IMR-90 (cell line): ENCODE results near the gene SMC1B. TPM values are rescaled to one million over a fixed set of nuclear protein-coding genes. Genes with fewer than 3 reads are reported as not detected.

Experiments
- ATAC-seq: fragments of 200-7000 bp; cut with Tn5 transposase; 2 replicates; pipeline ENCODE4 v1.9.1; 2020; ENCODE audit warnings: low read depth, mild to moderate bottlenecking, moderate library complexity
- BruUV-seq: library from RNA; stranded (reverse); fragments of 400-500 nt; replicated peaks from 2 replicates; lab custom pipeline; 2021; lab: Mats Ljungman, UMichigan
- CTCF ChIA-PET: fragments of 300-600 bp; formaldehyde crosslinking; extraction: SDS; loops from one replicate; lab custom pipeline; 2021; ENCODE audit warnings: antibody characterized with exemption; lab: Yijun Ruan, JAX
- POLR2A ChIA-PET: fragments of 300-600 bp; sonication (Branson Sonifier 250); formaldehyde crosslinking; loops from one replicate; lab custom pipeline; 2022; ENCODE audit warnings: antibody characterized with exemption; ENCODE audit not compliant: unreplicated experiment; lab: Charles Lee
- DNase-seq: peaks from one replicate; pipeline ENCODE4 v3.0.0; 2013
- H2AFZ ChIP-seq: replicated peaks from 2 replicates; pipeline ENCODE3; 2013; ENCODE audit warnings: low read length, mild to moderate bottlenecking; ENCODE audit not compliant: poor library complexity
- H2AK5ac ChIP-seq: 2 replicates; pipeline ENCODE4 v1.6.1; 2013; ENCODE audit warnings: low read depth, low read length, inconsistent platforms
- H2AK9ac ChIP-seq: replicated peaks from 2 replicates; pipeline ENCODE3; 2013; ENCODE audit warnings: mild to moderate bottlenecking, low read depth, low read length, moderate library complexity; ENCODE audit not compliant: poor library complexity
- H2BK120ac ChIP-seq: 2 replicates; pipeline ENCODE4 v1.6.1; 2013; ENCODE audit warnings: low read depth, low read length, inconsistent platforms
- H2BK15ac ChIP-seq: 3 replicates; pipeline ENCODE4 v1.6.1; 2013; ENCODE audit warnings: low read depth, low read length, inconsistent platforms
- H2BK20ac ChIP-seq: 2 replicates; pipeline ENCODE4 v1.6.1; 2013; ENCODE audit warnings: low read depth, mild to moderate bottlenecking, inconsistent platforms, low read length, moderate library complexity
- H2BK5ac ChIP-seq: 2 replicates; pipeline ENCODE4 v1.6.1; 2013; ENCODE audit warnings: mild to moderate bottlenecking, low read depth, low read length, inconsistent platforms; ENCODE audit not compliant: poor library complexity, severe bottlenecking
- H3K14ac ChIP-seq: replicated peaks from 2 replicates; pipeline ENCODE4 v1.6.1; 2013; ENCODE audit warnings: low read depth, low read length, inconsistent platforms
- H3K18ac ChIP-seq: 2 replicates; pipeline ENCODE4 v1.6.1; 2013; ENCODE audit warnings: low read depth, low read length, control low read depth
- H3K23ac ChIP-seq: 2 replicates; pipeline ENCODE4 v1.6.1; 2013; ENCODE audit warnings: low read depth, low read length, inconsistent platforms
- H3K27ac ChIP-seq: 2 replicates; pipeline ENCODE4 v1.5.1; 2013; ENCODE audit warnings: mild to moderate bottlenecking, control low read depth, low read length; ENCODE audit not compliant: insufficient read depth
- H3K27me3 ChIP-seq: 2 replicates; pipeline ENCODE4 v1.6.1; 2013; ENCODE audit warnings: low read length; ENCODE audit not compliant: control insufficient read depth, insufficient read depth
- H3K36me3 ChIP-seq: 2 replicates; pipeline ENCODE4 v1.6.1; 2013; ENCODE audit warnings: low read length, mixed read lengths; ENCODE audit not compliant: control insufficient read depth, insufficient read depth
- H3K4ac ChIP-seq: 2 replicates; pipeline ENCODE4 v1.6.1; 2013; ENCODE audit warnings: low read depth, low read length, inconsistent platforms
- H3K4me1 ChIP-seq: 2 replicates; pipeline ENCODE4 v1.6.1; 2013; ENCODE audit warnings: low read length, mixed read lengths; ENCODE audit not compliant: control insufficient read depth, insufficient read depth
- H3K4me2 ChIP-seq: 2 replicates; pipeline ENCODE4 v1.6.1; 2013; ENCODE audit warnings: low read depth, mild to moderate bottlenecking, control low read depth, low read length, moderate library complexity
- H3K4me3 ChIP-seq: 2 replicates; pipeline ENCODE4 v1.5.1; 2013; ENCODE audit warnings: low read depth, mild to moderate bottlenecking, control low read depth, low read length, moderate library complexity; ENCODE audit not compliant: insufficient read depth
- H3K56ac ChIP-seq: 2 replicates; pipeline ENCODE4 v1.6.1; 2013; ENCODE audit warnings: low read length, inconsistent platforms; ENCODE audit not compliant: insufficient read depth; ENCODE audit errors: extremely low read depth
- H3K79me1 ChIP-seq, 2 experiments: 2 replicates each; pipeline ENCODE4 v1.6.1; 2013; ENCODE audit warnings: low read length in 2 of 2, inconsistent platforms in 1 of 2, low read depth in 1 of 2
- H3K9ac ChIP-seq: 2 replicates; pipeline ENCODE4 v1.6.1; 2013; ENCODE audit warnings: low read depth, low read length, control low read depth
- H3K9me1 ChIP-seq: 2 replicates; pipeline ENCODE4 v1.6.1; 2013; ENCODE audit warnings: low read length, inconsistent platforms; ENCODE audit not compliant: insufficient read depth
- H3K9me3 ChIP-seq: 2 replicates; pipeline ENCODE4 v1.6.1; 2013; ENCODE audit warnings: low read length; ENCODE audit not compliant: control insufficient read depth, insufficient read depth
- H4K20me1 ChIP-seq: 2 replicates; pipeline ENCODE4 v1.6.1; 2013; ENCODE audit warnings: low read length, inconsistent platforms; ENCODE audit not compliant: insufficient read depth
- H4K5ac ChIP-seq: 2 replicates; pipeline ENCODE4 v1.6.1; 2013; ENCODE audit warnings: mild to moderate bottlenecking, low read depth, low read length, control low read depth
- H4K8ac ChIP-seq, 2 experiments: 2 replicates each; pipeline ENCODE4 v1.6.1; 2013; ENCODE audit warnings: low read depth in 2 of 2, low read length in 2 of 2, control low read depth in 1 of 2, inconsistent platforms in 1 of 2
- H4K91ac ChIP-seq: 2 replicates; pipeline ENCODE4 v1.6.1; 2013; ENCODE audit warnings: low read depth, low read length, inconsistent platforms; ENCODE audit not compliant: insufficient read depth
- BHLHE40 ChIP-seq: fragments of 150-350 bp; IDR thresholded peaks from 2 replicates; pipeline ENCODE4 v1.6.1; 2016; ENCODE audit warnings: mild to moderate bottlenecking, low read depth, low read length
- CEBPB ChIP-seq: IDR thresholded peaks from 2 replicates; pipeline ENCODE4 v1.6.1; 2012; ENCODE audit warnings: low read depth, low read length, improper control_type of control experiment
- FOS ChIP-seq: fragments of 150-350 bp; IDR thresholded peaks from 2 replicates; pipeline ENCODE4 v1.6.1; 2016; ENCODE audit warnings: low read depth, low read length
- MAFK ChIP-seq: IDR thresholded peaks from 2 replicates; pipeline ENCODE4 v1.6.1; 2012; ENCODE audit warnings: low read depth, low read length, improper control_type of control experiment
- MAZ ChIP-seq: IDR thresholded peaks from 2 replicates; pipeline ENCODE4 v1.6.1; 2012; ENCODE audit warnings: low read depth, mild to moderate bottlenecking, low read length, improper control_type of control experiment, moderate library complexity, borderline replicate concordance
- MXI1 ChIP-seq: IDR thresholded peaks from 2 replicates; pipeline ENCODE4 v1.6.1; 2012; ENCODE audit warnings: low read depth, mild to moderate bottlenecking, low read length, moderate library complexity, borderline replicate concordance
- POLR2A ChIP-seq: IDR thresholded peaks from 2 replicates; pipeline ENCODE4 v1.6.1; 2012; ENCODE audit warnings: mild to moderate bottlenecking, low read depth, low read length
- RCOR1 ChIP-seq: IDR thresholded peaks from 2 replicates; pipeline ENCODE4 v1.6.1; 2012; ENCODE audit warnings: mild to moderate bottlenecking, low read length, improper control_type of control experiment; ENCODE audit not compliant: insufficient replicate concordance
- RFX5 ChIP-seq: IDR thresholded peaks from 2 replicates; pipeline ENCODE4 v1.8.0; 2012; ENCODE audit warnings: low read depth, mild to moderate bottlenecking, low read length, moderate library complexity
- SMC3 ChIP-seq: fragments of 150-350 bp; IDR thresholded peaks from 2 replicates; pipeline ENCODE4 v1.6.1; 2016; ENCODE audit warnings: low read depth, mild to moderate bottlenecking, antibody characterized with exemption, low read length, moderate library complexity
- WGBS, 2 experiments: methylation state at CpG; one replicate each; pipeline versions ENCODE4 v1.1.5 to v1.1.7; 2013; ENCODE audit warnings: missing lambda C conversion rate in 2 of 2; ENCODE audit not compliant: insufficient read length in 1 of 2; ENCODE audit errors: extremely low coverage in 2 of 2; 5-methylcytosine and 5-hydroxymethylcytosine counted together
- dilution Hi-C: fragments of 300-500 bp; cut with HindIII; formaldehyde crosslinking; loops from one replicate; pipeline ENCODE4 v1.14.3; 2018; ENCODE audit warnings: low sequenced_read_pairs; ENCODE audit not compliant: unreplicated experiment
- in situ Hi-C: fragments of 300-500 bp; cut with MboI; formaldehyde crosslinking; loops from 3 replicates; pipeline ENCODE4 v1.14.3; 2019; ENCODE audit warnings: low sequenced_read_pairs, inconsistent platforms, mixed read lengths
- intact Hi-C: fragments of 100-400 bp; cut with micrococcal nuclease; formaldehyde crosslinking; loops from 2 replicates; pipeline ENCODE4 v1.10.0; 2022
- polyA plus RNA-seq, 3 experiments: library from polyadenylated mRNA; depleted of rRNA; stranded (reverse); fragments of >200 nt; gene quantifications; 2 replicates each; pipeline ENCODE4 v1.2.3, GENCODE V29; 2012; ENCODE audit warnings: low replicate concordance in 1 of 3
- total RNA-seq: library from RNA; depleted of rRNA; stranded (reverse); fragments of >200 nt; gene quantifications from 2 replicates; pipeline ENCODE4 v1.2.3, GENCODE V29; 2012
- TF ChIP-seq, protein P1 (sequence below): fragments of 150-350 bp; IDR thresholded peaks from 2 replicates; pipeline ENCODE4 v1.6.1; 2017; ENCODE audit warnings: mild to moderate bottlenecking, antibody characterized with exemption, low read length, low read depth
- TF ChIP-seq, protein P2 (sequence below): conservative IDR thresholded peaks from 2 replicates; pipeline ENCODE4 v1.5.1; 2012; ENCODE audit warnings: mild to moderate bottlenecking, low read depth, low read length, improper control_type of control experiment

Gene SMC1B
- total and polyA plus RNA-seq, 2 of the 4 experiments (the other 2 are of a cell fraction), result not detected

GRCh38 chr22:45458532-45458931 lies 45.1 kb upstream of the SMC1B start:
- DNase-seq, result no peak
- Histone ChIP-seq H3K18ac (no peak overlapping the region), H3K9me1 (0 out of 2 replicates have a peak, but pooled peaks cover 14% of the 10 kb centered on the region), H3K4ac (no peak overlapping the region), H3K9ac (no peak overlapping the region), H2BK20ac (no peak overlapping the region), H3K4me2 (no peak overlapping the region), H3K27me3 (no peaks in the 10 kb centered on the region), H3K23ac (no peak overlapping the region), H2BK120ac (no peak overlapping the region), H2AK5ac (no peak overlapping the region), H3K27ac (no peak overlapping the region), H3K14ac (no peak overlapping the region), H3K36me3 (no peaks in the 10 kb centered on the region), H3K9me3 (no peaks in the 10 kb centered on the region), H3K4me3 (no peak overlapping the region), H4K5ac (no peak overlapping the region), H2AFZ (no peak overlapping the region), H4K20me1 (no peaks in the 10 kb centered on the region), H4K91ac (no peak overlapping the region), H3K56ac (no peak overlapping the region), H3K79me1 (no peaks in the 10 kb centered on the region), H2AK9ac (no peak overlapping the region), H4K8ac (no peak overlapping the region), H3K4me1 (peaks cover 14% of the 10 kb centered on the region; the same call in 1 of the 2 replicates), H2BK5ac (no peak overlapping the region), H2BK15ac (no peak overlapping the region)
- no TSS peak for BruUV-seq
- ChIA-PET POLR2A (no interaction called here), CTCF (no interaction called here)
- no peak for TF ChIP-seq RFX5
- TF ChIP-seq RCOR1, result no peak
- TF ChIP-seq BHLHE40, result no peak
- TF ChIP-seq POLR2A, result no peak
- no peak for TF ChIP-seq FOS
- TF ChIP-seq MAZ, result no peak
- TF ChIP-seq, protein P1, sequence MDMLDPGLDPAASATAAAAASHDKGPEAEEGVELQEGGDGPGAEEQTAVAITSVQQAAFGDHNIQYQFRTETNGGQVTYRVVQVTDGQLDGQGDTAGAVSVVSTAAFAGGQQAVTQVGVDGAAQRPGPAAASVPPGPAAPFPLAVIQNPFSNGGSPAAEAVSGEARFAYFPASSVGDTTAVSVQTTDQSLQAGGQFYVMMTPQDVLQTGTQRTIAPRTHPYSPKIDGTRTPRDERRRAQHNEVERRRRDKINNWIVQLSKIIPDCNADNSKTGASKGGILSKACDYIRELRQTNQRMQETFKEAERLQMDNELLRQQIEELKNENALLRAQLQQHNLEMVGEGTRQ, result no peak
- no peak for TF ChIP-seq SMC3
- TF ChIP-seq, protein P2, sequence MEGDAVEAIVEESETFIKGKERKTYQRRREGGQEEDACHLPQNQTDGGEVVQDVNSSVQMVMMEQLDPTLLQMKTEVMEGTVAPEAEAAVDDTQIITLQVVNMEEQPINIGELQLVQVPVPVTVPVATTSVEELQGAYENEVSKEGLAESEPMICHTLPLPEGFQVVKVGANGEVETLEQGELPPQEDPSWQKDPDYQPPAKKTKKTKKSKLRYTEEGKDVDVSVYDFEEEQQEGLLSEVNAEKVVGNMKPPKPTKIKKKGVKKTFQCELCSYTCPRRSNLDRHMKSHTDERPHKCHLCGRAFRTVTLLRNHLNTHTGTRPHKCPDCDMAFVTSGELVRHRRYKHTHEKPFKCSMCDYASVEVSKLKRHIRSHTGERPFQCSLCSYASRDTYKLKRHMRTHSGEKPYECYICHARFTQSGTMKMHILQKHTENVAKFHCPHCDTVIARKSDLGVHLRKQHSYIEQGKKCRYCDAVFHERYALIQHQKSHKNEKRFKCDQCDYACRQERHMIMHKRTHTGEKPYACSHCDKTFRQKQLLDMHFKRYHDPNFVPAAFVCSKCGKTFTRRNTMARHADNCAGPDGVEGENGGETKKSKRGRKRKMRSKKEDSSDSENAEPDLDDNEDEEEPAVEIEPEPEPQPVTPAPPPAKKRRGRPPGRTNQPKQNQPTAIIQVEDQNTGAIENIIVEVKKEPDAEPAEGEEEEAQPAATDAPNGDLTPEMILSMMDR, result no peak
- TF ChIP-seq MAFK, result no peak
- TF ChIP-seq MXI1, result no peak
- TF ChIP-seq CEBPB, result no peak
- dilution Hi-C loops, result no loop called here
- 83% methylated on average over 7 of the region's 13 CpGs; no CpG with 5 or more reads in 1 of the 2 experiments for WGBS, 2 experiments
- in situ Hi-C loops, result no loop called here
- intact Hi-C loops, result no loop called here
- ATAC-seq, result no peak
